Activated CD4-positive, CD25-positive, alpha-beta regulatory T cell (primary cell): ENCODE measurements around the gene HPCAL4.

Experiments
- DNase-seq, 4 experiments: peaks; one replicate each; lab custom pipeline; 2025; lab: John Stamatoyannopoulos, UW

The HPCAL4 gene

GRCh38 chr1:39649636-39650185, 41.5 kb downstream of the HPCAL4 start:
- DNase-seq = no peak

GRCh38 chr1:39648496-39648895, 42.7 kb downstream of the HPCAL4 start:
- no peak for DNase-seq

GRCh38 chr1:39647247-39647646, 44.0 kb downstream of the HPCAL4 start:
- DNase-seq = no peak

- DNase-seq = no peak
These were observed 44.8 kb downstream of the HPCAL4 start for GRCh38 chr1:39646232-39647081.

GRCh38 chr1:39645411-39646043, 45.7 kb downstream of the HPCAL4 start:
- DNase-seq = no peak

GRCh38 chr1:39643705-39644104, 47.5 kb downstream of the HPCAL4 start:
- DNase-seq = no peak

- DNase-seq = no peak
These were observed 48.4 kb downstream of the HPCAL4 start for GRCh38 chr1:39642796-39643195.

- DNase-seq = no peak
These were observed 50.4 kb downstream of the HPCAL4 start for GRCh38 chr1:39640861-39641260.

GRCh38 chr1:39639305-39640130, 51.7 kb downstream of the HPCAL4 start, which contains the start of gene HEYL:
Gene HEYL, minus strand, starts transcription at chr1:39639643. Its CDS starts 18 bp downstream, at chr1:39639625.
- peak; percentile 7 to 37 (median 17) for DNase-seq

GRCh38 chr1:39638965-39639304, 52.3 kb downstream of the HPCAL4 start:
- no peak for DNase-seq

GRCh38 chr1:39637361-39637760, 53.9 kb downstream of the HPCAL4 start:
- DNase-seq = no peak

GRCh38 chr1:39635871-39636210, 55.4 kb downstream of the HPCAL4 start:
- DNase-seq = no peak

GRCh38 chr1:39635205-39635870, 55.9 kb downstream of the HPCAL4 start:
- DNase-seq = no peak

GRCh38 chr1:39633422-39633821, 57.8 kb downstream of the HPCAL4 start:
- DNase-seq = no peak

- DNase-seq = no peak
These were observed 58.4 kb downstream of the HPCAL4 start for GRCh38 chr1:39632682-39633417.

GRCh38 chr1:39632323-39632681, 58.9 kb downstream of the HPCAL4 start:
- DNase-seq = no peak

GRCh38 chr1:39631361-39632322, 59.6 kb downstream of the HPCAL4 start:
- no peak for DNase-seq

- DNase-seq = no peak
These were observed 62.4 kb downstream of the HPCAL4 start for GRCh38 chr1:39628807-39629350.
